ENCODE data around the gene DPP6. TPM values are rescaled to one million over a fixed set of nuclear protein-coding genes. Genes with fewer than 3 reads are reported as not detected.

The DPP6 gene
- total RNA-seq, 1 experiment from 2014 or later, result not detected

DNA sequence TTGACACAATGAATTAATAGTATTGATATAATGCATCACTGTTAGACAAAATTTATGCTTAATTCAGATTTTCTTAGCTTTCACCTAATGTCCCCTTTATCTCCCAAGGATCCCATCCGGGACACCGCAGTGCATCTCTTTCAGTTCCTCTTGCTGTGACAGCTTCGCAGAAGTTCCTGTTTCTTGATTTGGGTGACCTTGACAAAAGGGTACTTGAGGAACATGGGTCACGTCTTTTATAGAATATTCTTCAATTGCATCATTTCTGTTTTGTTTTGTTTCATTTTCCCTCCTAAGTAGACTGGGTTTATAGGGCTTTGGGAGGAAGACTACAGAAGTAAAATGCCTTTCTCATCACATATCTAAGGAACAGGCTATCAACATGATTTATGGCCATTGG is 453.2 kb downstream of the DPP6 start:
- CTCF ChIA-PET, result no interaction called here

DNA sequence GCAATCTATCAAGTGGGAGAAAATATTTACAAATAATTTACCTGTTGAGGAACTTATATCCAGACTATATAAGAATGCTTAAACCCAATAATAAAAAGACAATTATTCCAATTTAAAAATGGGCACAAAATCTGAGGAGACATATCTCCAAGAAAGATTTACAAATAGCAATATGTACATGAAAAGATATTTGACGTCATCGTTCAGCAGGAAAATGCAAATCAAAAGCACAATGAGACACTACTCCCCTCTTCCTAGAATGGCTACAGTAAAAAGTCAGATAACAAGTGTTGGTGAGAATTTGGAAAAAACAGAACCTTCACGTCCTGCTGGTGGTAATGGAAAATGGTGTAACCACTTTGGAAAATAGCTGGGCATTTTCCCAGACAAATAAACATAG is 457.0 kb downstream of the DPP6 start:
- H3K9me3 ChIP-seq (ENCODE audit: low read depth, low read length, poor library complexity, severe bottlenecking), result no peaks in the 10 kb centered on the region
- no peak for TF ChIP-seq EZH2 (IDR thresholded peaks at IDR 0.05; ENCODE audit: borderline replicate concordance, low read depth, low read length, poor library complexity, severe bottlenecking)
- TF ChIP-seq, protein P1, sequence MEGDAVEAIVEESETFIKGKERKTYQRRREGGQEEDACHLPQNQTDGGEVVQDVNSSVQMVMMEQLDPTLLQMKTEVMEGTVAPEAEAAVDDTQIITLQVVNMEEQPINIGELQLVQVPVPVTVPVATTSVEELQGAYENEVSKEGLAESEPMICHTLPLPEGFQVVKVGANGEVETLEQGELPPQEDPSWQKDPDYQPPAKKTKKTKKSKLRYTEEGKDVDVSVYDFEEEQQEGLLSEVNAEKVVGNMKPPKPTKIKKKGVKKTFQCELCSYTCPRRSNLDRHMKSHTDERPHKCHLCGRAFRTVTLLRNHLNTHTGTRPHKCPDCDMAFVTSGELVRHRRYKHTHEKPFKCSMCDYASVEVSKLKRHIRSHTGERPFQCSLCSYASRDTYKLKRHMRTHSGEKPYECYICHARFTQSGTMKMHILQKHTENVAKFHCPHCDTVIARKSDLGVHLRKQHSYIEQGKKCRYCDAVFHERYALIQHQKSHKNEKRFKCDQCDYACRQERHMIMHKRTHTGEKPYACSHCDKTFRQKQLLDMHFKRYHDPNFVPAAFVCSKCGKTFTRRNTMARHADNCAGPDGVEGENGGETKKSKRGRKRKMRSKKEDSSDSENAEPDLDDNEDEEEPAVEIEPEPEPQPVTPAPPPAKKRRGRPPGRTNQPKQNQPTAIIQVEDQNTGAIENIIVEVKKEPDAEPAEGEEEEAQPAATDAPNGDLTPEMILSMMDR (conservative IDR thresholded peaks at IDR 0.05; ENCODE audit: low read depth, low read length), result no peak
- no peaks in the 10 kb centered on the region for H3K36me3 ChIP-seq (ENCODE audit: insufficient read depth, low read length, poor library complexity, severe bottlenecking)
- ChIA-PET POLR2A (ENCODE audit: low non-redundant PET) (no interaction called here), CTCF (no interaction called here)
- DNase-seq (ENCODE audit: low spot score), result no peak
- BruUV-seq (replicated peaks), result no TSS peak
- no peak overlapping the region for H3K4me3 ChIP-seq (ENCODE audit: low read depth, low read length, poor library complexity, severe bottlenecking)
- H3K4me1 ChIP-seq (ENCODE audit: insufficient read depth, low read length, poor library complexity, severe bottlenecking), result no peaks in the 10 kb centered on the region
- no peak overlapping the region for H3K27ac ChIP-seq (ENCODE audit: low read depth, low read length, poor library complexity, severe bottlenecking)
- H3K27me3 ChIP-seq (replicated peaks; ENCODE audit: insufficient read depth, low read depth, low read length, poor library complexity), result no peaks in the 10 kb centered on the region
- intact Hi-C loops (cut with micrococcal nuclease; ENCODE audit: unreplicated experiment), result loop anchor here (10.0 kb wide), 1 partner anchor 434 kb away; no protein-coding TSS in a partner anchor

More for the DNA sequence above, 453.2 kb downstream of the DPP6 start:
- POLR2A ChIA-PET (ENCODE audit: low non-redundant PET), result no interaction called here
- H3K4me1 ChIP-seq (ENCODE audit: insufficient read depth, low read length, poor library complexity, severe bottlenecking), result no peaks in the 10 kb centered on the region
- H3K27ac ChIP-seq (ENCODE audit: low read depth, low read length, poor library complexity, severe bottlenecking), result no peak overlapping the region
- H3K9me3 ChIP-seq (ENCODE audit: low read depth, low read length, poor library complexity, severe bottlenecking), result no peaks in the 10 kb centered on the region
- H3K27me3 ChIP-seq (replicated peaks; ENCODE audit: insufficient read depth, low read depth, low read length, poor library complexity), result no peaks in the 10 kb centered on the region
- H3K36me3 ChIP-seq (ENCODE audit: insufficient read depth, low read length, poor library complexity, severe bottlenecking), result no peaks in the 10 kb centered on the region
- BruUV-seq (replicated peaks), result no TSS peak
- no peak for DNase-seq (ENCODE audit: low spot score)
- no peak for TF ChIP-seq EZH2 (IDR thresholded peaks at IDR 0.05; ENCODE audit: borderline replicate concordance, low read depth, low read length, poor library complexity, severe bottlenecking)
- TF ChIP-seq, protein P1 (conservative IDR thresholded peaks at IDR 0.05; ENCODE audit: low read depth, low read length), result no peak
- no peak overlapping the region for H3K4me3 ChIP-seq (ENCODE audit: low read depth, low read length, poor library complexity, severe bottlenecking)
- intact Hi-C loops (cut with micrococcal nuclease; ENCODE audit: unreplicated experiment), result loop anchor here (10.0 kb wide), 1 partner anchor 431 kb away; no protein-coding TSS in a partner anchor

DNA sequence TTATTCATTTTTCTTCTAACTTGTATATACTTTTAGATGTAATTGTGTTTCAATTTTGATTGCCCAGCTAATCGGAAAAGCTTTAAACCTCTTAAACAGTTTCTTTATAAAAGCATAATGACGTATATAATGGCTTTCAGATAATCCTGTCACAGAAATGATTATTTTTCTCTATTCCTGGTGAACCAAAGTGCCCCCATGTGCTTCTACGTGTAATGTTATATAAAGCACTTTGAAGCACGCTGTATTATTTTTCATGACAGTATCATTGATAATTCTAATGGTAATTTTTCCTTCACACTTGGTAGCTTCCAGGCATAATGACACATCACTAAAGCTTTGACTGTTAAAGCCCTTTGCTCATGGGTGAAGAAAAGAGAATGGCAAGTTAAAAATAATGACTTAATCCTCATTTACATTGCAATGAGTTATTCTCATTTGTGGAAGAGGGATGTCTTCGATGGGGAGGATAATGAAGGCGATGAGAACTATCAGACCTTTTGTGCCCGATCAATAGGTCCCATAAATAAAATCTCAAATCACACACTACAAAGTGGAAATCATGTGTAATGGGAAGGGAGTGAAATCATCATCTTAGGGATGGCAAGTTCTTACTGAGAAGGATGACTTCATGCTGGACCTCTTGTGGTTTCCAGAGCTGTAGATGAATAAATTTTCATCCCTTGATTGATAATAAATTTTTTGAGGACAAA is 460.1 kb downstream of the DPP6 start:
- Histone ChIP-seq H3K27ac (ENCODE audit: low read depth, low read length, poor library complexity, severe bottlenecking) (no peak overlapping the region), H3K4me3 (ENCODE audit: low read depth, low read length, poor library complexity, severe bottlenecking) (no peak overlapping the region), H3K4me1 (ENCODE audit: insufficient read depth, low read length, poor library complexity, severe bottlenecking) (no peaks in the 10 kb centered on the region), H3K9me3 (ENCODE audit: low read depth, low read length, poor library complexity, severe bottlenecking) (no peaks in the 10 kb centered on the region), H3K36me3 (ENCODE audit: insufficient read depth, low read length, poor library complexity, severe bottlenecking) (no peaks in the 10 kb centered on the region), H3K27me3 (replicated peaks; ENCODE audit: insufficient read depth, low read depth, low read length, poor library complexity) (no peaks in the 10 kb centered on the region)
- intact Hi-C loops (cut with micrococcal nuclease; ENCODE audit: unreplicated experiment), result no loop called here
- no peak for TF ChIP-seq EZH2 (IDR thresholded peaks at IDR 0.05; ENCODE audit: borderline replicate concordance, low read depth, low read length, poor library complexity, severe bottlenecking)
- TF ChIP-seq, protein P1 (conservative IDR thresholded peaks at IDR 0.05; ENCODE audit: low read depth, low read length), result no peak
- BruUV-seq (replicated peaks), result no TSS peak
- no peak for DNase-seq (ENCODE audit: low spot score)
- CTCF ChIA-PET, result no interaction called here
- POLR2A ChIA-PET (ENCODE audit: low non-redundant PET), result no interaction called here

All from A673 (cell line).